ENCODE measurements around the gene OR2AG1. TPM values are rescaled to one million over a fixed set of nuclear protein-coding genes. Genes with fewer than 3 reads are reported as not detected.

The OR2AG1 gene
- total and polyA plus RNA-seq, 2 of the 4 experiments (the other 2 are of a cell fraction), result not detected

DNA sequence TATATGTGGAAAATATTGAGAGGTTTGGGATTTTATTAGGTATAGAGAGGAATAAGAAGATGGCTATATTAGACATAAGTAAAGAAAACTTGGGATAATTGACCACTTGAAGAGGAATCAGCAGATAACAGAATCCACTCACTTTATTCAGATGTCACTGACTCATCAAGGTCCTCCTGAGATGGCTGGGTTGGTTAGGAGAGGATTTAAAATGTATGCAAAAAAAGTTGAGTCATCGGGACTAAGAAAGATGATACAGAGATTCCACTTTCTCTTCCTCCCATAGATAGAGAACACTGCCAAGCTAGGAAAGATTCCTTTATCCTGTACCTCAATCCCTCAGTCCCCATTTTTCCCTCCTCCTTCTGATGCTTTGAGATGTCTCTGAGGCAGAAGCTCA, 16.6 kb downstream of the OR2AG1 start, which contains the start of gene OR6A2:
TSS of gene OR6A2 (minus strand) at position 288 of the 400 bp plus-strand sequence. CDS start 3,981 bp downstream, outside the sequence.
- Histone ChIP-seq H4K5ac (ENCODE audit: low read depth, low read length) (no peak within 1 kb of the TSS), H2AK5ac (ENCODE audit: low read depth, low read length) (no peak within 1 kb of the TSS), H4K8ac (ENCODE audit: low read depth in 2 of 2, low read length in 2 of 2) (no peak within 1 kb of the TSS), H3K4ac (ENCODE audit: low read depth, low read length) (no peak within 1 kb of the TSS), H2AFZ (replicated peaks; ENCODE audit: low read length, poor library complexity) (no peak within 1 kb of the TSS), H2BK5ac (ENCODE audit: low read depth, low read length, poor library complexity, severe bottlenecking) (no peak within 1 kb of the TSS), H3K18ac (ENCODE audit: low read depth, low read length) (no peak within 1 kb of the TSS), H3K27me3 (ENCODE audit: control insufficient read depth, insufficient read depth, low read length) (no peaks in the 10 kb centered on the region), H3K9me1 (ENCODE audit: insufficient read depth, low read length) (no peaks in the 10 kb centered on the region), H3K23ac (ENCODE audit: low read depth, low read length) (no peak within 1 kb of the TSS), H4K20me1 (ENCODE audit: insufficient read depth, low read length) (no peaks in the 10 kb centered on the region), H3K4me2 (ENCODE audit: low read depth, low read length) (no peak within 1 kb of the TSS), H2BK20ac (ENCODE audit: low read depth, low read length) (no peak within 1 kb of the TSS), H3K9ac (ENCODE audit: low read depth, low read length) (no peak within 1 kb of the TSS), H3K14ac (replicated peaks; ENCODE audit: low read depth, low read length) (no peak within 1 kb of the TSS), H4K91ac (ENCODE audit: insufficient read depth, low read depth, low read length) (no peak within 1 kb of the TSS), H3K36me3 (ENCODE audit: control insufficient read depth, insufficient read depth, low read length) (no peaks in the 10 kb centered on the region), H3K4me1 (ENCODE audit: control insufficient read depth, insufficient read depth, low read length) (no peaks in the 10 kb centered on the region), H3K9me3 (ENCODE audit: control insufficient read depth, insufficient read depth, low read length) (no peaks in the 10 kb centered on the region), H3K56ac (ENCODE audit: extremely low read depth, insufficient read depth, low read length) (no peak within 1 kb of the TSS), H2AK9ac (replicated peaks; ENCODE audit: low read depth, low read length, poor library complexity) (no peak within 1 kb of the TSS), H2BK15ac (ENCODE audit: low read depth, low read length) (no peak within 1 kb of the TSS), H3K27ac (ENCODE audit: insufficient read depth, low read length) (no peak within 1 kb of the TSS), H2BK120ac (ENCODE audit: low read depth, low read length) (no peak within 1 kb of the TSS), H3K79me1 (ENCODE audit: low read depth in 1 of 2, low read length in 2 of 2) (no peaks in the 10 kb centered on the region), H3K4me3 (ENCODE audit: insufficient read depth, low read depth, low read length) (no peak within 1 kb of the TSS)
- BruUV-seq (replicated peaks), result no TSS peak
- ATAC-seq (ENCODE audit: low read depth) (no peak), DNase-seq (peak; percentile 47)
- ChIA-PET POLR2A (ENCODE audit: unreplicated experiment) (no interaction called here), CTCF (interaction anchor here (2.9 kb wide), 1 partner anchor 13 kb away, joined by 7 read pairs; no protein-coding TSS in a partner anchor)
- no CpG with 5 or more reads among the region's 1 CpG for WGBS, 2 experiments (ENCODE audit: extremely low coverage in 2 of 2, insufficient read length in 1 of 2)
- no peak for TF ChIP-seq RCOR1 (IDR thresholded peaks at IDR 0.05; ENCODE audit: insufficient replicate concordance, low read length)
- no peak for TF ChIP-seq NFE2L2 (IDR thresholded peaks at IDR 0.05; ENCODE audit: low read depth, low read length)
- no peak for TF ChIP-seq BHLHE40 (IDR thresholded peaks at IDR 0.05; ENCODE audit: low read depth, low read length)
- TF ChIP-seq RAD21 (IDR thresholded peaks at IDR 0.05; ENCODE audit: low read length), result no peak
- no peak for TF ChIP-seq RFX5 (IDR thresholded peaks at IDR 0.05; ENCODE audit: low read depth, low read length)
- TF ChIP-seq CHD1 (IDR thresholded peaks at IDR 0.05; ENCODE audit: low read depth, low read length), result no peak
- TF ChIP-seq MAZ (IDR thresholded peaks at IDR 0.05; ENCODE audit: borderline replicate concordance, low read depth, low read length), result no peak
- no peak for TF ChIP-seq CEBPB (IDR thresholded peaks at IDR 0.05; ENCODE audit: low read depth, low read length)
- no peak for TF ChIP-seq FOS (IDR thresholded peaks at IDR 0.05; ENCODE audit: low read depth, low read length)
- TF ChIP-seq, protein P1, sequence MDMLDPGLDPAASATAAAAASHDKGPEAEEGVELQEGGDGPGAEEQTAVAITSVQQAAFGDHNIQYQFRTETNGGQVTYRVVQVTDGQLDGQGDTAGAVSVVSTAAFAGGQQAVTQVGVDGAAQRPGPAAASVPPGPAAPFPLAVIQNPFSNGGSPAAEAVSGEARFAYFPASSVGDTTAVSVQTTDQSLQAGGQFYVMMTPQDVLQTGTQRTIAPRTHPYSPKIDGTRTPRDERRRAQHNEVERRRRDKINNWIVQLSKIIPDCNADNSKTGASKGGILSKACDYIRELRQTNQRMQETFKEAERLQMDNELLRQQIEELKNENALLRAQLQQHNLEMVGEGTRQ (IDR thresholded peaks at IDR 0.05; ENCODE audit: low read depth, low read length), result no peak
- no peak for TF ChIP-seq POLR2A (IDR thresholded peaks at IDR 0.05; ENCODE audit: low read depth, low read length)
- TF ChIP-seq SMC3 (IDR thresholded peaks at IDR 0.05; ENCODE audit: low read depth, low read length), result no peak
- no peak for TF ChIP-seq MXI1 (IDR thresholded peaks at IDR 0.05; ENCODE audit: borderline replicate concordance, low read depth, low read length)
- TF ChIP-seq, protein P2, sequence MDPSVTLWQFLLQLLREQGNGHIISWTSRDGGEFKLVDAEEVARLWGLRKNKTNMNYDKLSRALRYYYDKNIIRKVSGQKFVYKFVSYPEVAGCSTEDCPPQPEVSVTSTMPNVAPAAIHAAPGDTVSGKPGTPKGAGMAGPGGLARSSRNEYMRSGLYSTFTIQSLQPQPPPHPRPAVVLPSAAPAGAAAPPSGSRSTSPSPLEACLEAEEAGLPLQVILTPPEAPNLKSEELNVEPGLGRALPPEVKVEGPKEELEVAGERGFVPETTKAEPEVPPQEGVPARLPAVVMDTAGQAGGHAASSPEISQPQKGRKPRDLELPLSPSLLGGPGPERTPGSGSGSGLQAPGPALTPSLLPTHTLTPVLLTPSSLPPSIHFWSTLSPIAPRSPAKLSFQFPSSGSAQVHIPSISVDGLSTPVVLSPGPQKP (IDR thresholded peaks at IDR 0.05; ENCODE audit: borderline replicate concordance, low read depth, low read length), result no peak
- TF ChIP-seq MAFK (IDR thresholded peaks at IDR 0.05; ENCODE audit: low read depth, low read length), result no peak
- TF ChIP-seq, protein P3, sequence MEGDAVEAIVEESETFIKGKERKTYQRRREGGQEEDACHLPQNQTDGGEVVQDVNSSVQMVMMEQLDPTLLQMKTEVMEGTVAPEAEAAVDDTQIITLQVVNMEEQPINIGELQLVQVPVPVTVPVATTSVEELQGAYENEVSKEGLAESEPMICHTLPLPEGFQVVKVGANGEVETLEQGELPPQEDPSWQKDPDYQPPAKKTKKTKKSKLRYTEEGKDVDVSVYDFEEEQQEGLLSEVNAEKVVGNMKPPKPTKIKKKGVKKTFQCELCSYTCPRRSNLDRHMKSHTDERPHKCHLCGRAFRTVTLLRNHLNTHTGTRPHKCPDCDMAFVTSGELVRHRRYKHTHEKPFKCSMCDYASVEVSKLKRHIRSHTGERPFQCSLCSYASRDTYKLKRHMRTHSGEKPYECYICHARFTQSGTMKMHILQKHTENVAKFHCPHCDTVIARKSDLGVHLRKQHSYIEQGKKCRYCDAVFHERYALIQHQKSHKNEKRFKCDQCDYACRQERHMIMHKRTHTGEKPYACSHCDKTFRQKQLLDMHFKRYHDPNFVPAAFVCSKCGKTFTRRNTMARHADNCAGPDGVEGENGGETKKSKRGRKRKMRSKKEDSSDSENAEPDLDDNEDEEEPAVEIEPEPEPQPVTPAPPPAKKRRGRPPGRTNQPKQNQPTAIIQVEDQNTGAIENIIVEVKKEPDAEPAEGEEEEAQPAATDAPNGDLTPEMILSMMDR (conservative IDR thresholded peaks at IDR 0.05; ENCODE audit: low read depth, low read length), result no peak
- dilution Hi-C loops (cut with HindIII; ENCODE audit: low sequenced_read_pairs, unreplicated experiment), result no loop called here
- intact Hi-C loops (cut with micrococcal nuclease), result no loop called here
- in situ Hi-C loops (cut with MboI; ENCODE audit: low sequenced_read_pairs), result no loop called here
